HAP-1 (cell line): Measurements from ENCODE around the gene HNF4A.

Experiments used
- DNase-seq, 2 experiments: peaks; one replicate each; pipeline ENCODE4 v3.0.0-alpha.2; 2016 to 2020; ENCODE audit warnings: low spot score in 2 of 2
- H3K27me3 ChIP-seq: fragments of 250-450 bp; sonication (Bioruptor Pico); 2 replicates; pipeline ENCODE4 v1.5.1; 2020; ENCODE audit warnings: low read depth, mild to moderate bottlenecking, moderate library complexity
- H3K36me3 ChIP-seq: fragments of 250-450 bp; sonication (Bioruptor Pico); replicated peaks from 2 replicates; pipeline ENCODE4 v1.5.1; 2020; ENCODE audit warnings: mild to moderate bottlenecking
- H3K4me1 ChIP-seq: fragments of 250-450 bp; sonication (Bioruptor Pico); 2 replicates; pipeline ENCODE4 v1.5.1; 2020; ENCODE audit warnings: mild to moderate bottlenecking
- H3K4me3 ChIP-seq: fragments of 250-450 bp; sonication (Bioruptor Pico); 2 replicates; pipeline ENCODE4 v1.5.1; 2020; ENCODE audit warnings: mild to moderate bottlenecking, moderate library complexity
- H3K9me3 ChIP-seq: fragments of 250-450 bp; sonication (Bioruptor Pico); 2 replicates; pipeline ENCODE4 v1.5.1; 2020; ENCODE audit warnings: mild to moderate bottlenecking, moderate library complexity
- in situ Hi-C: fragments of 300-500 bp; cut with MboI; formaldehyde crosslinking; loops from 3 replicates; pipeline ENCODE4 v1.14.3; 2020; ENCODE audit warnings: low sequenced_read_pairs, inconsistent platforms, mixed read lengths

Gene HNF4A

GRCh38 chr20:44411757-44412401 is 56.4 kb downstream of the HNF4A start:
- no peak for DNase-seq
- Histone ChIP-seq H3K4me1 (no peaks in the 10 kb centered on the region), H3K9me3 (no peaks in the 10 kb centered on the region), H3K4me3 (no peak overlapping the region), H3K27me3 (0 out of 2 replicates have a peak, but pooled peaks cover 5% of the 10 kb centered on the region), H3K36me3 (no peaks in the 10 kb centered on the region)
- in situ Hi-C loops, result no loop called here

- Histone ChIP-seq H3K27me3 (0 out of 2 replicates have a peak, but pooled peaks cover 5% of the 10 kb centered on the region), H3K4me1 (no peaks in the 10 kb centered on the region), H3K4me3 (no peak overlapping the region), H3K36me3 (no peaks in the 10 kb centered on the region), H3K9me3 (no peaks in the 10 kb centered on the region)
- in situ Hi-C loops, result no loop called here
- no peak for DNase-seq
Measured at GRCh38 chr20:44412402-44413144, 57.1 kb downstream of the HNF4A start.

DNA sequence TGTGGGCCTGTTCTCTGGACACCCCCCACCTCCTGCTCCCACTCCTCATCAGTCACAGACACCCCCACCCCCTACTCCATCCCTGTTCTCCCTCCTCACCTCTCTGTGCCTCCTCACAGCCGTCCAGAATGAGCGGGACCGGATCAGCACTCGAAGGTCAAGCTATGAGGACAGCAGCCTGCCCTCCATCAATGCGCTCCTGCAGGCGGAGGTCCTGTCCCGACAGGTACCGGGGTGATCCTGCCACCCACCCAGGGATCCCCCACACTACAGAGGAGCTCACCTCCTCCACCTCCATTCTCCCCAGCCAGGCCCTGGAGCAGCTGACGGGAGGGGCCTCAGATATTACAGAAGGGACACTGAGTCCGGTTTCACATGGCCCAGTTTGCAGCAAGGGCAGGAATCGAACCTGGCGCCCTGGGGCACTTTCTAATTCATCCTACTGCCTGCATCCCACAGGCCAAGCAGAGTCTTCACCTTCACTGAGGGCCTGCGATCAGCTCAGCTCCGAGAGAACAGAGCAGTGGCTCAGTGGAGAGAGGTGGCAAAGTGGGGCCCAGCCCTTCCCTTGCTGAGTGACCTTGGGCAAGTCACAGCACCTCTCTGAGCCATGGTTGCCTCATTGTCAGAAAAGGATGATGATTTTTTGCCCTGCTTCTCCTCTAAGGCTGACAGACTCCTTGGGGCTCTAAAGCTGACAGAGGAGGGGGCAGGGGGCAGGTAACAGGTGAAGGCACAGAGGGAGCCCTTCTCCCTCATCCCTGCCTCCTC is 58.3 kb downstream of the HNF4A start:
- Histone ChIP-seq H3K27me3 (0 out of 2 replicates have a peak, but pooled peaks cover 5% of the 10 kb centered on the region), H3K4me1 (no peaks in the 10 kb centered on the region), H3K9me3 (no peaks in the 10 kb centered on the region), H3K4me3 (no peak overlapping the region), H3K36me3 (no peaks in the 10 kb centered on the region)
- in situ Hi-C loops, result no loop called here
- no peak for DNase-seq

DNA sequence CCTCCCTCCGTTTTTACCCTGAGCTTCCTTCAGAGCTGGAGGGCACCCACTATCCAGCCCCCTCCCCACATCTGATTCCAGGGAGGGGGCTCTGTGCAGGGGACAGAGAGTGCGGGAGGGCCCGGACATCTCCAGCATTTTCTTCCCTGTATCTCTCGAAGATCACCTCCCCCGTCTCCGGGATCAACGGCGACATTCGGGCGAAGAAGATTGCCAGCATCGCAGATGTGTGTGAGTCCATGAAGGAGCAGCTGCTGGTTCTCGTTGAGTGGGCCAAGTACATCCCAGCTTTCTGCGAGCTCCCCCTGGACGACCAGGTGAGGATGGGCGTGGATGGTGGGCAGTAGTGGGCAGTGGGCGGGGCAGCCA is 58.8 kb downstream of the HNF4A start:
- H3K27me3 ChIP-seq, result 0 out of 2 replicates have a peak, but pooled peaks cover 5% of the 10 kb centered on the region
- no peak for DNase-seq

DNA sequence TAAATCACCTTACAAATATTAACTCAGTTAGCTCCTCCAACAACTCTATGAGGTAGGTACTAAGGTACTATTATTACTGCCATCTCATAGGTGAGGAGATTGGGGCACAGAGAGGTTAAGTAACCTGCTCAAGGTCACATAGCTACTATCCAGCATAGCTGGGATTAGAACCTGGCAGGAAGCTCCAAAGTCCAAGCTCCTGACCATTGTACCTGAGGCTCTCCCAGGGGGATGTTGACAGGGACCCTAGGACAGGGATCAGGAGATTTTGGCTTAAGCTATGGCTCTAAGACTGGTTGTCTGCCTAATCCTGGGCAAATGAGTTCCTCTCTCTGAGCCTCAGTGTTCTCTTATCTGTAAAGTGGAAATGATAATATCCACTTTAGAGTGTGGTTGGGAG is 59.3 kb downstream of the HNF4A start:
- Histone ChIP-seq H3K36me3 (no peaks in the 10 kb centered on the region), H3K9me3 (no peaks in the 10 kb centered on the region), H3K4me3 (no peak overlapping the region), H3K4me1 (no peaks in the 10 kb centered on the region), H3K27me3 (0 out of 2 replicates have a peak, but pooled peaks cover 5% of the 10 kb centered on the region)
- in situ Hi-C loops, result no loop called here
- DNase-seq, result no peak

More for the DNA sequence above, 58.8 kb downstream of the HNF4A start:
- Histone ChIP-seq H3K9me3 (no peaks in the 10 kb centered on the region), H3K4me1 (no peaks in the 10 kb centered on the region), H3K36me3 (no peaks in the 10 kb centered on the region), H3K4me3 (no peak overlapping the region)
- in situ Hi-C loops, result no loop called here

GRCh38 chr20:44415833-44416715 is 60.6 kb downstream of the HNF4A start:
- in situ Hi-C loops, result no loop called here
- Histone ChIP-seq H3K36me3 (no peaks in the 10 kb centered on the region), H3K27me3 (0 out of 2 replicates have a peak, but pooled peaks cover 5% of the 10 kb centered on the region)

DNA sequence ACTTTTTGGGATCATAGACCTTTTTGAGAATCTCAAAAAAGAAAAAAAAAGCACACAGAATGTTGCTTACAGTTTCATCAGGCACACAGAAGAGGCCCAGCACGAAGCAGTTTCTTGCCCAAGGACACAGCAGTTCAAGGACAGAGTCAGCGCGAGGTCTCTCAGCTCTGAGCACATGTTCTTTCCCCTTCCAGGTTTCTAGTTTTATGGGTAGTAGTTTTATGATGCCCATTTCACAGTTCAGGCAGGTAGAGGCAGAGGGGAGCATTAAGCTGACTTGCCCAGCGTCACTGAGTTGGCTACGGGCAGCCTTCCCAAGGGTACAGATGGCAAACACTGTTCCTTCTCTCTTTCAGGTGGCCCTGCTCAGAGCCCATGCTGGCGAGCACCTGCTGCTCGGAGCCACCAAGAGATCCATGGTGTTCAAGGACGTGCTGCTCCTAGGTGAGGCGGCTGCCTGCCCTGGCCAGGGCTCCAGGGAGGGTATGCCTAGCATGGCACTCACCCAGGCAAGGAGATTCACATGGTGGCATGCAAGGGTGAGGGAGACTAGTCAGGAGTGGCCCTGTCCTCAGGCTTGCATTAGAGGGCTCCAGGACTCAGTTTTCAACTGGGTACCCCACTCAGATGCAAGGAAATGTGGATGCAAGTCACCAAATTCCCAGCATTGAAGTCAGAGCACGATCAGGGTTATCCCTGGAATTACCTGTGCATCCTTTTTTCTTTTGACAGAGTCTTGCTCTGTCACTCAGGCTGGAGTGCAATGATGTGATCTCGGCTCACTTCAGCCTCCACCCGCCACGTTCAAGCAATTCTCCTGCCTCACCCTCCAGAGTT is 62.8 kb downstream of the HNF4A start:
- in situ Hi-C loops, result no loop called here
- H3K9me3 ChIP-seq, result no peaks in the 10 kb centered on the region
- H3K4me1 ChIP-seq, result no peaks in the 10 kb centered on the region
- no peaks in the 10 kb centered on the region for H3K36me3 ChIP-seq
- H3K27me3 ChIP-seq, result 0 out of 2 replicates have a peak, but pooled peaks cover 5% of the 10 kb centered on the region
- no peak for DNase-seq
- H3K4me3 ChIP-seq, result no peak overlapping the region

More at GRCh38 chr20:44415833-44416715, 60.6 kb downstream of the HNF4A start:
- H3K4me3 ChIP-seq, result no peak overlapping the region
- no peaks in the 10 kb centered on the region for H3K9me3 ChIP-seq
- no peaks in the 10 kb centered on the region for H3K4me1 ChIP-seq
- no peak for DNase-seq

- Histone ChIP-seq H3K27me3 (0 out of 2 replicates have a peak, but pooled peaks cover 5% of the 10 kb centered on the region), H3K9me3 (no peaks in the 10 kb centered on the region), H3K36me3 (no peaks in the 10 kb centered on the region), H3K4me1 (no peaks in the 10 kb centered on the region), H3K4me3 (no peak overlapping the region)
- in situ Hi-C loops, result no loop called here
- no peak for DNase-seq
Measured at GRCh38 chr20:44419131-44419844, 63.8 kb downstream of the HNF4A start.

- in situ Hi-C loops, result no loop called here
- Histone ChIP-seq H3K36me3 (no peaks in the 10 kb centered on the region), H3K4me3 (no peak overlapping the region), H3K4me1 (no peaks in the 10 kb centered on the region), H3K9me3 (no peaks in the 10 kb centered on the region), H3K27me3 (peaks cover 5% of the 10 kb centered on the region)
- no peak for DNase-seq
Measured at GRCh38 chr20:44420497-44420896, 65.0 kb downstream of the HNF4A start.

DNA sequence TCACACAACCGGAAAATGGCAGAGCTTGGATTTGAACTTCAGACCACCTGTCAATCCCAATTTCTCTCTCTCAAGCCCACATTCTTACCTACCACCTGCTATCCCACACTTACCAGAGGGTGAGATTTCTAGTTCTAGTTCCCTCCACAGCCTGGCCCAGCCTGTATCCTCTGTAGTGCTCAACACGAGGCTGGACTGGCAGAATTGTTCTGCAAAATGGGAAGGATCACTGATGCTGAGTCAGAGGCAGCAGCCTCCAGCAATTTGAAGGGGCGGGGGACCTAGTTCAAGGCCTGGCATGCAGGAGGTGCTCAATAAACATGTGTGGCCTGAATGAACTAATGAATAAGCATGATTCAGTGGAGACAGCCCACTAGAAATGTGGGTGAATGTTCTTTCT is 66.6 kb downstream of the HNF4A start:
- Histone ChIP-seq H3K4me1 (no peaks in the 10 kb centered on the region), H3K27me3 (peaks cover 8% of the 10 kb centered on the region), H3K4me3 (no peak overlapping the region), H3K9me3 (no peaks in the 10 kb centered on the region), H3K36me3 (no peaks in the 10 kb centered on the region)
- in situ Hi-C loops, result no loop called here
- DNase-seq, result no peak

- no peak for DNase-seq
- Histone ChIP-seq H3K4me3 (no peak overlapping the region), H3K9me3 (no peaks in the 10 kb centered on the region), H3K27me3 (peaks cover 8% of the 10 kb centered on the region), H3K36me3 (no peaks in the 10 kb centered on the region), H3K4me1 (no peaks in the 10 kb centered on the region)
- in situ Hi-C loops, result no loop called here
Measured at GRCh38 chr20:44423480-44423879, 68.0 kb downstream of the HNF4A start.

DNA sequence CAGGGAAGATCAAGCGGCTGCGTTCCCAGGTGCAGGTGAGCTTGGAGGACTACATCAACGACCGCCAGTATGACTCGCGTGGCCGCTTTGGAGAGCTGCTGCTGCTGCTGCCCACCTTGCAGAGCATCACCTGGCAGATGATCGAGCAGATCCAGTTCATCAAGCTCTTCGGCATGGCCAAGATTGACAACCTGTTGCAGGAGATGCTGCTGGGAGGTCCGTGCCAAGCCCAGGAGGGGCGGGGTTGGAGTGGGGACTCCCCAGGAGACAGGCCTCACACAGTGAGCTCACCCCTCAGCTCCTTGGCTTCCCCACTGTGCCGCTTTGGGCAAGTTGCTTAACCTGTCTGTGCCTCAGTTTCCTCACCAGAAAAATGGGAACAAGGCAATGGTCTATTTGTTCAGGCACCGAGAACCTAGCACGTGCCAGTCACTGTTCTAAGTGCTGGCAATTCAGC is 68.6 kb downstream of the HNF4A start:
- H3K36me3 ChIP-seq, result no peaks in the 10 kb centered on the region
- no peaks in the 10 kb centered on the region for H3K4me1 ChIP-seq
- peaks cover 8% of the 10 kb centered on the region for H3K27me3 ChIP-seq
- in situ Hi-C loops, result no loop called here
- no peak for DNase-seq
- H3K9me3 ChIP-seq, result no peaks in the 10 kb centered on the region
- no peak overlapping the region for H3K4me3 ChIP-seq
